Measurements from ENCODE around the gene LYPD6B.
A peak's percentile ranks its signal among the peaks of the same experiment; 100 is the strongest.

Gene LYPD6B

GRCh38 chr2:149044500-149044899, 6.0 kb downstream of the LYPD6B start:
- DNase-seq: no peak

- no peak for DNase-seq
Measured at GRCh38 chr2:149047118-149047517, 8.6 kb downstream of the LYPD6B start.

- DNase-seq: no peak
Measured at GRCh38 chr2:149049142-149049541, 10.6 kb downstream of the LYPD6B start.

- no peak for DNase-seq
Measured at GRCh38 chr2:149050188-149050587, 11.7 kb downstream of the LYPD6B start.

- no peak for DNase-seq
Measured at GRCh38 chr2:149055751-149056150, 17.3 kb downstream of the LYPD6B start.

GRCh38 chr2:149056541-149057255, 18.2 kb downstream of the LYPD6B start:
- DNase-seq: no peak

- no peak for DNase-seq
Measured at GRCh38 chr2:149057401-149057800, 18.9 kb downstream of the LYPD6B start.

GRCh38 chr2:149058936-149059335, 20.4 kb downstream of the LYPD6B start:
- no peak for DNase-seq

GRCh38 chr2:149059822-149060221, 21.3 kb downstream of the LYPD6B start:
- no peak for DNase-seq

- no peak for DNase-seq
Measured at GRCh38 chr2:149061133-149061745, 22.7 kb downstream of the LYPD6B start.

GRCh38 chr2:149062531-149062930, 24.0 kb downstream of the LYPD6B start:
- no peak for DNase-seq

GRCh38 chr2:149063177-149063576, 24.7 kb downstream of the LYPD6B start:
- no peak for DNase-seq

GRCh38 chr2:149064365-149064841, 25.9 kb downstream of the LYPD6B start:
- DNase-seq: no peak

GRCh38 chr2:149064856-149065630, 26.5 kb downstream of the LYPD6B start:
- DNase-seq: no peak

GRCh38 chr2:149068225-149068995, 29.9 kb downstream of the LYPD6B start:
- no peak for DNase-seq

- DNase-seq: no peak
Measured at GRCh38 chr2:149068996-149069888, 30.7 kb downstream of the LYPD6B start.

GRCh38 chr2:149070681-149071320, 32.3 kb downstream of the LYPD6B start:
- peak in 1 of 2 experiments; percentile 10 for DNase-seq

- no peak for DNase-seq
Measured at GRCh38 chr2:149075105-149075504, 36.6 kb downstream of the LYPD6B start.

GRCh38 chr2:149075853-149076252, 37.4 kb downstream of the LYPD6B start:
- no peak for DNase-seq

- no peak for DNase-seq
Measured at GRCh38 chr2:149076863-149077412, 38.4 kb downstream of the LYPD6B start.

- DNase-seq: no peak
Measured at GRCh38 chr2:149077861-149078260, 39.4 kb downstream of the LYPD6B start.
